WTC11 (cell line): ENCODE measurements around the gene DYNLRB1.

Experiments used
- CREB1 ChIP-seq: sonication (generic); formaldehyde crosslinking; IDR thresholded peaks from 2 replicates; pipeline ENCODE4 v1.8.0; 2023; ENCODE audit warnings: mild to moderate bottlenecking, missing genetic modification reagents
- ELF4 ChIP-seq: sonication (generic); formaldehyde crosslinking; IDR thresholded peaks from 2 replicates; pipeline ENCODE4 v1.8.1; 2022; ENCODE audit warnings: low read depth, mild to moderate bottlenecking, moderate library complexity, missing genetic modification reagents
- ETV6 ChIP-seq: sonication (generic); formaldehyde crosslinking; IDR thresholded peaks from 2 replicates; pipeline ENCODE4 v1.8.1; 2022; ENCODE audit warnings: mild to moderate bottlenecking, missing genetic modification reagents
- FOXJ3 ChIP-seq: sonication (generic); formaldehyde crosslinking; IDR thresholded peaks from 2 replicates; pipeline ENCODE4 v1.9.0; 2021; ENCODE audit warnings: missing genetic modification reagents, mild to moderate bottlenecking, borderline replicate concordance
- JUN ChIP-seq: sonication (generic); formaldehyde crosslinking; IDR thresholded peaks from 2 replicates; pipeline ENCODE4 v1.8.0; 2023; ENCODE audit warnings: mild to moderate bottlenecking, missing genetic modification reagents
- TCF7 ChIP-seq: sonication (generic); formaldehyde crosslinking; IDR thresholded peaks from 2 replicates; pipeline ENCODE4 v1.8.0; 2022; ENCODE audit warnings: mild to moderate bottlenecking, low read depth, missing genetic modification reagents, moderate library complexity
- ZBTB21 ChIP-seq: sonication (generic); formaldehyde crosslinking; IDR thresholded peaks from 2 replicates; pipeline ENCODE4 v1.8.1; 2023; ENCODE audit warnings: mild to moderate bottlenecking, missing genetic modification reagents, borderline replicate concordance
- TF ChIP-seq, protein P1 (sequence below): sonication (generic); formaldehyde crosslinking; conservative IDR thresholded peaks from 2 replicates; pipeline ENCODE4 v1.8.1; 2022; ENCODE audit warnings: mild to moderate bottlenecking, missing genetic modification reagents
- TF ChIP-seq, protein P2 (sequence below): sonication (generic); formaldehyde crosslinking; IDR thresholded peaks from 2 replicates; pipeline ENCODE4 v1.8.0; 2022; ENCODE audit warnings: mild to moderate bottlenecking, missing genetic modification reagents
- TF ChIP-seq, protein P3 (sequence below): sonication (generic); formaldehyde crosslinking; IDR thresholded peaks from 2 replicates; pipeline ENCODE4 v1.8.1; 2023; ENCODE audit warnings: mild to moderate bottlenecking, missing genetic modification reagents, borderline replicate concordance
- TF ChIP-seq, protein P4 (sequence below): fragments of 200-600 bp; IDR thresholded peaks from 2 replicates; pipeline ENCODE4 v1.8.0; 2022; ENCODE audit warnings: antibody characterized with exemption
- TF ChIP-seq, protein P5 (sequence below): sonication (generic); formaldehyde crosslinking; IDR thresholded peaks from 2 replicates; pipeline ENCODE4 v1.8.1; 2022; ENCODE audit warnings: mild to moderate bottlenecking, missing genetic modification reagents, moderate library complexity, borderline replicate concordance
- TF ChIP-seq, protein P6 (sequence below): sonication (generic); formaldehyde crosslinking; conservative IDR thresholded peaks from 2 replicates; pipeline ENCODE4 v1.8.1; 2023; ENCODE audit warnings: mild to moderate bottlenecking, low read depth, missing genetic modification reagents, moderate library complexity
- TF ChIP-seq, protein P7 (sequence below): sonication (generic); formaldehyde crosslinking; IDR thresholded peaks from 2 replicates; pipeline ENCODE4 v1.8.1; 2022; ENCODE audit warnings: mild to moderate bottlenecking, moderate library complexity, missing genetic modification reagents

DNA sequence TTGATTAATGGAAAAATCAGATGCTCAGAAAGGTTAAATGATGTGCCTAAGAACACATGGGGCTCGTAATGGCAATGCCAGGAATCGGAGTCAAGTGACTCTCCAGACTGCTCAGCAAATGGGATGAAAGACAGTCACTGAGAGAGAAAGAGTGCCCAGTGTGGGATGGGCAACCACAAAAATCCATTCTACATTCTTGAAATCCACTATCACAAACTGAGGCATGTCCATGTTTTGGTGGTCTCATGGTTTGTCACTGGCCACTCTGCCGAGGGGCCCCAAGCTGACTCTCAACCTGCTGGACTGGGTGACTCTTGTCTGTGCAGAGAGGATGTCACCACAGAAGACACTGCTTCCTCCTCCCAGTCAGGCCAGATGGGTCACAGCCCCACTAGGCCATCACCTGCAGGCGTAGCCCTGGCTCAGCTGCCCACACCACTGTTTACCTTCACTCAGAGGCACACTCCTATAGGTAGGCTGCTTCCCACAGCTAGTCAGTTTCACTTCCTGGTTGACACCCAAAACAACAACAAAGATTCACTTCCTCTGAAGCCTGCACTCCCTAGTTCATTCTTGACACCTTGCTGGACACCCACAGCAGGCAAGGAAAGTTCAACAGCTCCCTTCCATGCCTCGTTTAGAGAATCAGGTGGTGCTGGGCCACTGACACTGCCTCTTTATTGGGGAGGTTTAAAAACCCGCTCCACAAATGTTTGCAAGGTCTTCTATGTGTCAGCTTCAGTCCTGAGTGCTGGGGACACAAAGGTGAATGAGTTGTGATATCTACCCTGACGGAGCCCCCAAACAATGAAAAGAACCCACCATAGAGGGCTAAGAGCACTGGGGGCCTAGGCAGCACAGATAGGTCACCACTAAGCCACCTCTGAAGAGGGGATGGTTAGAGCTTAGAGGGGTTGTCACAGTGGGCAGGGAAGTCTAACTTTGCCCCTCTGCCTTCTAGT, 64.0 kb downstream of the DYNLRB1 start:
- TF ChIP-seq, protein P1, sequence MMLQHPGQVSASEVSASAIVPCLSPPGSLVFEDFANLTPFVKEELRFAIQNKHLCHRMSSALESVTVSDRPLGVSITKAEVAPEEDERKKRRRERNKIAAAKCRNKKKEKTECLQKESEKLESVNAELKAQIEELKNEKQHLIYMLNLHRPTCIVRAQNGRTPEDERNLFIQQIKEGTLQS = no peak
- TF ChIP-seq, protein P2, sequence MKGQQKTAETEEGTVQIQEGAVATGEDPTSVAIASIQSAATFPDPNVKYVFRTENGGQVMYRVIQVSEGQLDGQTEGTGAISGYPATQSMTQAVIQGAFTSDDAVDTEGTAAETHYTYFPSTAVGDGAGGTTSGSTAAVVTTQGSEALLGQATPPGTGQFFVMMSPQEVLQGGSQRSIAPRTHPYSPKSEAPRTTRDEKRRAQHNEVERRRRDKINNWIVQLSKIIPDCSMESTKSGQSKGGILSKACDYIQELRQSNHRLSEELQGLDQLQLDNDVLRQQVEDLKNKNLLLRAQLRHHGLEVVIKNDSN (CRISPR knock-in tag) = no peak
- TF ChIP-seq, protein P3, sequence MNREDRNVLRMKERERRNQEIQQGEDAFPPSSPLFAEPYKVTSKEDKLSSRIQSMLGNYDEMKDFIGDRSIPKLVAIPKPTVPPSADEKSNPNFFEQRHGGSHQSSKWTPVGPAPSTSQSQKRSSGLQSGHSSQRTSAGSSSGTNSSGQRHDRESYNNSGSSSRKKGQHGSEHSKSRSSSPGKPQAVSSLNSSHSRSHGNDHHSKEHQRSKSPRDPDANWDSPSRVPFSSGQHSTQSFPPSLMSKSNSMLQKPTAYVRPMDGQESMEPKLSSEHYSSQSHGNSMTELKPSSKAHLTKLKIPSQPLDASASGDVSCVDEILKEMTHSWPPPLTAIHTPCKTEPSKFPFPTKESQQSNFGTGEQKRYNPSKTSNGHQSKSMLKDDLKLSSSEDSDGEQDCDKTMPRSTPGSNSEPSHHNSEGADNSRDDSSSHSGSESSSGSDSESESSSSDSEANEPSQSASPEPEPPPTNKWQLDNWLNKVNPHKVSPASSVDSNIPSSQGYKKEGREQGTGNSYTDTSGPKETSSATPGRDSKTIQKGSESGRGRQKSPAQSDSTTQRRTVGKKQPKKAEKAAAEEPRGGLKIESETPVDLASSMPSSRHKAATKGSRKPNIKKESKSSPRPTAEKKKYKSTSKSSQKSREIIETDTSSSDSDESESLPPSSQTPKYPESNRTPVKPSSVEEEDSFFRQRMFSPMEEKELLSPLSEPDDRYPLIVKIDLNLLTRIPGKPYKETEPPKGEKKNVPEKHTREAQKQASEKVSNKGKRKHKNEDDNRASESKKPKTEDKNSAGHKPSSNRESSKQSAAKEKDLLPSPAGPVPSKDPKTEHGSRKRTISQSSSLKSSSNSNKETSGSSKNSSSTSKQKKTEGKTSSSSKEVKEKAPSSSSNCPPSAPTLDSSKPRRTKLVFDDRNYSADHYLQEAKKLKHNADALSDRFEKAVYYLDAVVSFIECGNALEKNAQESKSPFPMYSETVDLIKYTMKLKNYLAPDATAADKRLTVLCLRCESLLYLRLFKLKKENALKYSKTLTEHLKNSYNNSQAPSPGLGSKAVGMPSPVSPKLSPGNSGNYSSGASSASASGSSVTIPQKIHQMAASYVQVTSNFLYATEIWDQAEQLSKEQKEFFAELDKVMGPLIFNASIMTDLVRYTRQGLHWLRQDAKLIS (CRISPR knock-in tag) = no peak
- TF ChIP-seq, protein P4, sequence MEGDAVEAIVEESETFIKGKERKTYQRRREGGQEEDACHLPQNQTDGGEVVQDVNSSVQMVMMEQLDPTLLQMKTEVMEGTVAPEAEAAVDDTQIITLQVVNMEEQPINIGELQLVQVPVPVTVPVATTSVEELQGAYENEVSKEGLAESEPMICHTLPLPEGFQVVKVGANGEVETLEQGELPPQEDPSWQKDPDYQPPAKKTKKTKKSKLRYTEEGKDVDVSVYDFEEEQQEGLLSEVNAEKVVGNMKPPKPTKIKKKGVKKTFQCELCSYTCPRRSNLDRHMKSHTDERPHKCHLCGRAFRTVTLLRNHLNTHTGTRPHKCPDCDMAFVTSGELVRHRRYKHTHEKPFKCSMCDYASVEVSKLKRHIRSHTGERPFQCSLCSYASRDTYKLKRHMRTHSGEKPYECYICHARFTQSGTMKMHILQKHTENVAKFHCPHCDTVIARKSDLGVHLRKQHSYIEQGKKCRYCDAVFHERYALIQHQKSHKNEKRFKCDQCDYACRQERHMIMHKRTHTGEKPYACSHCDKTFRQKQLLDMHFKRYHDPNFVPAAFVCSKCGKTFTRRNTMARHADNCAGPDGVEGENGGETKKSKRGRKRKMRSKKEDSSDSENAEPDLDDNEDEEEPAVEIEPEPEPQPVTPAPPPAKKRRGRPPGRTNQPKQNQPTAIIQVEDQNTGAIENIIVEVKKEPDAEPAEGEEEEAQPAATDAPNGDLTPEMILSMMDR = no peak
- no peak for TF ChIP-seq ETV6 (CRISPR knock-in tag)
- no peak for TF ChIP-seq ELF4 (CRISPR knock-in tag)
- TF ChIP-seq, protein P5, sequence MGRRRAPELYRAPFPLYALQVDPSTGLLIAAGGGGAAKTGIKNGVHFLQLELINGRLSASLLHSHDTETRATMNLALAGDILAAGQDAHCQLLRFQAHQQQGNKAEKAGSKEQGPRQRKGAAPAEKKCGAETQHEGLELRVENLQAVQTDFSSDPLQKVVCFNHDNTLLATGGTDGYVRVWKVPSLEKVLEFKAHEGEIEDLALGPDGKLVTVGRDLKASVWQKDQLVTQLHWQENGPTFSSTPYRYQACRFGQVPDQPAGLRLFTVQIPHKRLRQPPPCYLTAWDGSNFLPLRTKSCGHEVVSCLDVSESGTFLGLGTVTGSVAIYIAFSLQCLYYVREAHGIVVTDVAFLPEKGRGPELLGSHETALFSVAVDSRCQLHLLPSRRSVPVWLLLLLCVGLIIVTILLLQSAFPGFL = no peak
- TF ChIP-seq FOXJ3 (CRISPR knock-in tag) = no peak
- TF ChIP-seq CREB1 (CRISPR knock-in tag) = no peak
- TF ChIP-seq ZBTB21 = no peak
- TF ChIP-seq TCF7 = no peak
- TF ChIP-seq, protein P6, sequence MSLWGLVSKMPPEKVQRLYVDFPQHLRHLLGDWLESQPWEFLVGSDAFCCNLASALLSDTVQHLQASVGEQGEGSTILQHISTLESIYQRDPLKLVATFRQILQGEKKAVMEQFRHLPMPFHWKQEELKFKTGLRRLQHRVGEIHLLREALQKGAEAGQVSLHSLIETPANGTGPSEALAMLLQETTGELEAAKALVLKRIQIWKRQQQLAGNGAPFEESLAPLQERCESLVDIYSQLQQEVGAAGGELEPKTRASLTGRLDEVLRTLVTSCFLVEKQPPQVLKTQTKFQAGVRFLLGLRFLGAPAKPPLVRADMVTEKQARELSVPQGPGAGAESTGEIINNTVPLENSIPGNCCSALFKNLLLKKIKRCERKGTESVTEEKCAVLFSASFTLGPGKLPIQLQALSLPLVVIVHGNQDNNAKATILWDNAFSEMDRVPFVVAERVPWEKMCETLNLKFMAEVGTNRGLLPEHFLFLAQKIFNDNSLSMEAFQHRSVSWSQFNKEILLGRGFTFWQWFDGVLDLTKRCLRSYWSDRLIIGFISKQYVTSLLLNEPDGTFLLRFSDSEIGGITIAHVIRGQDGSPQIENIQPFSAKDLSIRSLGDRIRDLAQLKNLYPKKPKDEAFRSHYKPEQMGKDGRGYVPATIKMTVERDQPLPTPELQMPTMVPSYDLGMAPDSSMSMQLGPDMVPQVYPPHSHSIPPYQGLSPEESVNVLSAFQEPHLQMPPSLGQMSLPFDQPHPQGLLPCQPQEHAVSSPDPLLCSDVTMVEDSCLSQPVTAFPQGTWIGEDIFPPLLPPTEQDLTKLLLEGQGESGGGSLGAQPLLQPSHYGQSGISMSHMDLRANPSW (CRISPR knock-in tag) = no peak
- no peak for TF ChIP-seq JUN (CRISPR knock-in tag)
- TF ChIP-seq, protein P7, sequence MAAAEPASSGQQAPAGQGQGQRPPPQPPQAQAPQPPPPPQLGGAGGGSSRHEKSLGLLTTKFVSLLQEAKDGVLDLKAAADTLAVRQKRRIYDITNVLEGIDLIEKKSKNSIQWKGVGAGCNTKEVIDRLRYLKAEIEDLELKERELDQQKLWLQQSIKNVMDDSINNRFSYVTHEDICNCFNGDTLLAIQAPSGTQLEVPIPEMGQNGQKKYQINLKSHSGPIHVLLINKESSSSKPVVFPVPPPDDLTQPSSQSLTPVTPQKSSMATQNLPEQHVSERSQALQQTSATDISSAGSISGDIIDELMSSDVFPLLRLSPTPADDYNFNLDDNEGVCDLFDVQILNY (CRISPR knock-in tag) = no peak
